ENCODE results near the gene MS4A15. TPM values are rescaled to one million over a fixed set of nuclear protein-coding genes. Genes with fewer than 3 reads are reported as not detected.
"Not testable (repeated sequence)": the region's sequence is repeated elsewhere in the genome, so short reads cannot be mapped to it uniquely, and the experiment has no call there.

Gene MS4A15
- total RNA-seq, 4 donors from 2014 or later = not detected

GRCh38 chr11:60818057-60818456 lies 61.4 kb downstream of the MS4A15 start:
- no peak for DNase-seq
- intact Hi-C loops (cut with DNase I) = no loop called here
- no peaks in the 10 kb centered on the region for H3K36me3 ChIP-seq
- peaks cover 0 to 13% (median 12%) of the 10 kb centered on the region in 3 donors for H3K9me3 ChIP-seq
- no peaks in the 10 kb centered on the region for H3K27me3 ChIP-seq
- 82% methylated on average over 4 of the region's 4 CpGs for WGBS, 2 donors
- TF ChIP-seq, protein P1, sequence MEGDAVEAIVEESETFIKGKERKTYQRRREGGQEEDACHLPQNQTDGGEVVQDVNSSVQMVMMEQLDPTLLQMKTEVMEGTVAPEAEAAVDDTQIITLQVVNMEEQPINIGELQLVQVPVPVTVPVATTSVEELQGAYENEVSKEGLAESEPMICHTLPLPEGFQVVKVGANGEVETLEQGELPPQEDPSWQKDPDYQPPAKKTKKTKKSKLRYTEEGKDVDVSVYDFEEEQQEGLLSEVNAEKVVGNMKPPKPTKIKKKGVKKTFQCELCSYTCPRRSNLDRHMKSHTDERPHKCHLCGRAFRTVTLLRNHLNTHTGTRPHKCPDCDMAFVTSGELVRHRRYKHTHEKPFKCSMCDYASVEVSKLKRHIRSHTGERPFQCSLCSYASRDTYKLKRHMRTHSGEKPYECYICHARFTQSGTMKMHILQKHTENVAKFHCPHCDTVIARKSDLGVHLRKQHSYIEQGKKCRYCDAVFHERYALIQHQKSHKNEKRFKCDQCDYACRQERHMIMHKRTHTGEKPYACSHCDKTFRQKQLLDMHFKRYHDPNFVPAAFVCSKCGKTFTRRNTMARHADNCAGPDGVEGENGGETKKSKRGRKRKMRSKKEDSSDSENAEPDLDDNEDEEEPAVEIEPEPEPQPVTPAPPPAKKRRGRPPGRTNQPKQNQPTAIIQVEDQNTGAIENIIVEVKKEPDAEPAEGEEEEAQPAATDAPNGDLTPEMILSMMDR (IDR thresholded peaks at IDR 0.05) = no peak
- no peak for TF ChIP-seq POLR2A (IDR thresholded peaks at IDR 0.05)
- no peaks in the 10 kb centered on the region for H3K4me1 ChIP-seq
- no peak overlapping the region for H3K27ac ChIP-seq
- no peak overlapping the region for H3K4me3 ChIP-seq

DNA sequence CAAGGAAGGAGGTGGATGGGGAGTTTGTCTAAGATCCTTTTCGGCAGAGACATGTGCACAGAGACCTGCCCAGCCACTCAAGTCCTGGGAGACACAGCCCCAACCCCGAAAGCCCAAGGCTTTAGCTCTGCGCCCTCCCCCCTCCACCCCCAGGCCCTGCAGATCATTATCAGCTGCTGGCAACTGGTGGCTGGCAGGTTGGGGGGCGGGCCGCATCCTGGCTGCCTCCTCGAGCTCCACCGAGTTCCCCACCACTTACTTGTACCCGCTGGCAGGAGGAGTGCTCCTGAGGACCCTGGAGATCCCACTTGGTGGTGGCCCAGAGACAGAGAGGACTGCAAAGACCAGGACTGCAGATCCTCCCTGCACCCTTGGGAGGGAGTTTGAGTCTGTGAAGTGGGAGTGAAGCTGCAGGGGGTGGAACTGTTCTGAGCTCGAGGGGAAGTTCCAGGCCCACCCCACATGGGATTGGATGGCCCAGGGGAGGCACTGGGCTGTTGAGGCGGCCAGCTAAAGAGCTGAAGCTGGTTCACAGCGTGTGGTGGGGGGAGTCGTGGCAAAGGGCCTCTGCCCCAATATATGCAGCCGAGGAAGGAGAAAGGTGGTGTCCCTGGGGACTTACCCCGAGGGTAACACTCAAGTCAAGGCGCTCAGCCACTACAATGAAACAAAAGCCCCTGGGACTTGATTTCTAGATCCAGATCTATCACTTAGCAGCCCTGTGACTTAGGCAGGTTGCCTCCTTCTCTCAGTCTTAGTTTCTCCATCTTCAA lies 65.3 kb downstream of the MS4A15 start:
- intact Hi-C loops (cut with DNase I) = loop anchor here (10.0 kb wide), 2 partner anchors 303 to 363 kb away; no protein-coding TSS in a partner anchor
- Histone ChIP-seq H3K4me3 (no peak overlapping the region), H3K9me3 (peaks cover 0 to 5% (median 5%) of the 10 kb centered on the region in 3 donors), H3K36me3 (no peaks in the 10 kb centered on the region), H3K27me3 (no peaks in the 10 kb centered on the region), H3K4me1 (no peaks in the 10 kb centered on the region), H3K27ac (no peak overlapping the region)
- WGBS, 2 donors = 66 to 70% methylated on average over 5 to 7 of the region's 15 CpGs
- DNase-seq = no peak
- TF ChIP-seq, protein P1 (IDR thresholded peaks at IDR 0.05) = no peak
- no peak for TF ChIP-seq POLR2A (IDR thresholded peaks at IDR 0.05)

GRCh38 chr11:60823745-60824306 lies 67.2 kb downstream of the MS4A15 start:
- DNase-seq, H3K36me3 ChIP-seq: not testable (repeated sequence)
- intact Hi-C loops (cut with DNase I) = loop anchor here (10.0 kb wide), 2 partner anchors 301 to 361 kb away; no protein-coding TSS in a partner anchor

DNA sequence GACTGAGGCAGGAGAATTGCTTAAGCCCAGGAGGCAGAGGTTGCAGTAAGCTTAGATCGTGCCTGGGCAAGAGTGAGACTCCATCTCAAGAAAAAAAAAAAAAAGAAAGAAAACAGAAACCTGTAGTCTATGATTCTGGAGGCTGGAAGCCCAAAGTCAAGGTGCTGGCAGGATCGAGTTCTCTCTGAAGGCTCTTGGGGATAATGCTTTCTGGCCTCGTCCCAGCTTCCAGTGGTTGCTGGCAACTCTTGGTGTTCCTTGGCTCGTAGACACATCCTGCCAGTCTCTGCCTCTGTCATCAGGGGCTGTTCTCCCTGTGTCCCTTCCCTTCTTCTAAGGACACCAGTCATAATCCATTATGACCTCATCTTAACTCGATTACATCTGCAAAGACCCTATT lies 68.5 kb downstream of the MS4A15 start:
- TF ChIP-seq POLR2A (IDR thresholded peaks at IDR 0.05) = no peak
- intact Hi-C loops (cut with DNase I) = loop anchor here (10.0 kb wide), 2 partner anchors 300 to 360 kb away; no protein-coding TSS in a partner anchor
- no peaks in the 10 kb centered on the region for H3K9me3 ChIP-seq
- no peak overlapping the region for H3K27ac ChIP-seq
- H3K27me3 ChIP-seq = no peaks in the 10 kb centered on the region
- DNase-seq = no peak
- 69 to 79% methylated on average over 5 of the region's 5 CpGs for WGBS, 2 donors
- no peak overlapping the region for H3K4me3 ChIP-seq
- H3K36me3 ChIP-seq = no peaks in the 10 kb centered on the region
- no peaks in the 10 kb centered on the region for H3K4me1 ChIP-seq

More at GRCh38 chr11:60823745-60824306, 67.2 kb downstream of the MS4A15 start:
- WGBS, 2 donors = 91 to 92% methylated on average over 5 of the region's 5 CpGs
- not testable (repeated sequence) for H3K27ac ChIP-seq, H3K9me3 ChIP-seq, H3K4me1 ChIP-seq, H3K27me3 ChIP-seq, H3K4me3 ChIP-seq

- 75 to 76% methylated on average over 3 to 4 of the region's 6 CpGs for WGBS, 2 donors
- H3K27me3 ChIP-seq = no peaks in the 10 kb centered on the region
- no peak overlapping the region for H3K4me3 ChIP-seq
- TF ChIP-seq, protein P1 (IDR thresholded peaks at IDR 0.05) = no peak
- TF ChIP-seq POLR2A (IDR thresholded peaks at IDR 0.05) = no peak
- no peak overlapping the region for H3K27ac ChIP-seq
- intact Hi-C loops (cut with DNase I) = loop anchor here (10.0 kb wide), 2 partner anchors 299 to 359 kb away; no protein-coding TSS in a partner anchor
- no peaks in the 10 kb centered on the region for H3K9me3 ChIP-seq
- no peaks in the 10 kb centered on the region for H3K36me3 ChIP-seq
- H3K4me1 ChIP-seq = peaks cover 0 to under 1% (median 0%) of the 10 kb centered on the region in 3 donors
- no peak for DNase-seq
Observed at GRCh38 chr11:60825790-60826189, 69.1 kb downstream of the MS4A15 start.

Other genes with a start within 250 kb of the MS4A15 start
- not detected for gene MS4A13, start 241.5 kb upstream of the MS4A15 start, total RNA-seq
- not detected for gene MS4A8, start 57.3 kb upstream of the MS4A15 start, total RNA-seq
- gene MS4A18, start 32.1 kb upstream of the MS4A15 start, total RNA-seq = not detected
- not detected for gene MS4A10, start 28.5 kb downstream of the MS4A15 start, total RNA-seq
- gene CCDC86, start 85.2 kb downstream of the MS4A15 start, total RNA-seq = 10 to 100 TPM; 11.8 to 38.0 (median 24.4) TPM
- gene PTGDR2, start 99.1 kb downstream of the MS4A15 start, total RNA-seq = 1 to 10 TPM in 1 of 4 donors, under 1 TPM in 2, not detected in 1; 0.31 to 2.7 (median 0.85) TPM
- not detected for gene ZP1, start 110.7 kb downstream of the MS4A15 start, total RNA-seq
- 10 to 100 TPM; 65.0 to 90.2 (median 84.1) TPM for gene PRPF19, start 149.7 kb downstream of the MS4A15 start, total RNA-seq
- 100 to 1,000 TPM in 1 of 4 donors, 10 to 100 TPM in 3; 66.7 to 115 (median 89.0) TPM for gene TMEM109, start 157.3 kb downstream of the MS4A15 start, total RNA-seq
- 10 to 100 TPM; 11.8 to 52.7 (median 17.8) TPM for gene TMEM132A, start 167.6 kb downstream of the MS4A15 start, total RNA-seq
- 10 to 100 TPM in 2 of 4 donors, 1 to 10 TPM in 2; 4.0 to 11.5 (median 7.9) TPM for gene SLC15A3, start 195.3 kb downstream of the MS4A15 start, total RNA-seq
- gene CD6, start 214.8 kb downstream of the MS4A15 start, total RNA-seq = 1 to 10 TPM in 3 of 4 donors, under 1 TPM in 1; 0.79 to 4.4 (median 1.4) TPM

Data from esophagus squamous epithelium (tissue), 5 donors.